ENCODE data around the gene UPF2. TPM values are rescaled to one million over a fixed set of nuclear protein-coding genes. Genes with fewer than 3 reads are reported as not detected.

Gene UPF2
- total and polyA plus RNA-seq, 2 donors (not counting 1 experiment from before 2014, with no cell fraction given), result 8.9 to 60.0 TPM

DNA sequence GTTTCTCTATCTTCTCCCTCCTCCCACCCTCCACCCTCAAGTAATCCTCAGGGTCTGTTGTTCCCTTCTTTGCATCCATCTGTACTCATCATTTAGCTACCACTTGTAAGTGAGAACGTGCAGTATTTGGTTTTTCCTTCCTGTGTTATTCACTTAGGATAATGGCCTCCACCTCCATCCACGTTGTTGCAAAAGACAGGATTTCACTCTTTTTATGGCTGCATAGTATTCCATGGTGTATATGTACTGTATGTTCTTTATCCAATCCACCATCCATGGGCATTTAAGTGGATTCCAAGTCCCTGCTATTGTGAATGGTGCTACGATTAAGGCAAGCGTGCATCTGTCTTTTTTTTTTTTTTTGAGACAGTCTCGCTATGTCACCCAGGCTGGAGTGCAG lies 147.0 kb downstream of the UPF2 start:
- Histone ChIP-seq H4K20me1 (ENCODE audit: control insufficient read depth, insufficient read depth, low read length, poor library complexity, severe bottlenecking) (no peaks in the 10 kb centered on the region), H3K4me1 (ENCODE audit: control insufficient read depth in 2 of 2, insufficient read depth in 2 of 2, low read length in 2 of 2) (no peaks in the 10 kb centered on the region), H3K9ac (ENCODE audit: low read length) (no peak overlapping the region), H3K9me3 (ENCODE audit: control extremely low read depth in 1 of 3, control insufficient read depth in 2 of 3, insufficient read depth in 1 of 3, low read length in 2 of 3) (peaks cover 0 to 9% (median 0%) of the 10 kb centered on the region in 3 donors), H3K36me3 (replicated peaks in 1 of 2; ENCODE audit: control extremely low read depth in 1 of 2, control insufficient read depth in 1 of 2, extremely low read depth in 1 of 2, insufficient read depth in 2 of 2, low read length in 1 of 2) (no peaks in the 10 kb centered on the region), H2AFZ (ENCODE audit: insufficient read depth, low read depth, low read length, poor library complexity, severe bottlenecking) (no peak overlapping the region), H3K79me2 (ENCODE audit: control insufficient read depth, insufficient read depth, low read length) (no peaks in the 10 kb centered on the region), H3K4me2 (replicated peaks; ENCODE audit: low read depth, low read length, poor library complexity, severe bottlenecking) (no peak overlapping the region), H3K27ac (ENCODE audit: low read length in 2 of 2) (no peak overlapping the region), H3K4me3 (ENCODE audit: control extremely low read depth in 1 of 5, extremely low read depth in 1 of 5, insufficient read depth in 1 of 5, low read depth in 2 of 5, low read length in 4 of 5) (no peak overlapping the region), H3K27me3 (replicated peaks in 1 of 4; ENCODE audit: control extremely low read depth in 1 of 4, control insufficient read depth in 3 of 4, insufficient read depth in 4 of 4, low read length in 3 of 4) (no peaks in the 10 kb centered on the region)
- DNase-seq (no peak), ATAC-seq (ENCODE audit: low read depth) (no peak)
- no peak overlapping the region for H3K27ac Mint-ChIP-seq
- 100% methylated on average over 1 of the region's 5 CpGs for WGBS (ENCODE audit: insufficient coverage)
- H3K27me3 Mint-ChIP-seq, result no peaks in the 10 kb centered on the region
- no peak overlapping the region for H3K4me3 Mint-ChIP-seq
- no peaks in the 10 kb centered on the region for H3K4me1 Mint-ChIP-seq
- intact Hi-C loops (cut with micrococcal nuclease), result no loop called here
- no peak for TF ChIP-seq EZH2 (IDR thresholded peaks at IDR 0.05; ENCODE audit: borderline replicate concordance, insufficient read depth, low read depth, low read length, poor library complexity, severe bottlenecking)
- TF ChIP-seq, protein P1, sequence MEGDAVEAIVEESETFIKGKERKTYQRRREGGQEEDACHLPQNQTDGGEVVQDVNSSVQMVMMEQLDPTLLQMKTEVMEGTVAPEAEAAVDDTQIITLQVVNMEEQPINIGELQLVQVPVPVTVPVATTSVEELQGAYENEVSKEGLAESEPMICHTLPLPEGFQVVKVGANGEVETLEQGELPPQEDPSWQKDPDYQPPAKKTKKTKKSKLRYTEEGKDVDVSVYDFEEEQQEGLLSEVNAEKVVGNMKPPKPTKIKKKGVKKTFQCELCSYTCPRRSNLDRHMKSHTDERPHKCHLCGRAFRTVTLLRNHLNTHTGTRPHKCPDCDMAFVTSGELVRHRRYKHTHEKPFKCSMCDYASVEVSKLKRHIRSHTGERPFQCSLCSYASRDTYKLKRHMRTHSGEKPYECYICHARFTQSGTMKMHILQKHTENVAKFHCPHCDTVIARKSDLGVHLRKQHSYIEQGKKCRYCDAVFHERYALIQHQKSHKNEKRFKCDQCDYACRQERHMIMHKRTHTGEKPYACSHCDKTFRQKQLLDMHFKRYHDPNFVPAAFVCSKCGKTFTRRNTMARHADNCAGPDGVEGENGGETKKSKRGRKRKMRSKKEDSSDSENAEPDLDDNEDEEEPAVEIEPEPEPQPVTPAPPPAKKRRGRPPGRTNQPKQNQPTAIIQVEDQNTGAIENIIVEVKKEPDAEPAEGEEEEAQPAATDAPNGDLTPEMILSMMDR (IDR thresholded peaks at IDR 0.05), result no peak
- no peaks in the 10 kb centered on the region for H3K9me3 Mint-ChIP-seq (ENCODE audit: insufficient read depth)
- CTCF ChIA-PET, result no interaction called here
- POLR2A ChIA-PET, result no interaction called here

DNA sequence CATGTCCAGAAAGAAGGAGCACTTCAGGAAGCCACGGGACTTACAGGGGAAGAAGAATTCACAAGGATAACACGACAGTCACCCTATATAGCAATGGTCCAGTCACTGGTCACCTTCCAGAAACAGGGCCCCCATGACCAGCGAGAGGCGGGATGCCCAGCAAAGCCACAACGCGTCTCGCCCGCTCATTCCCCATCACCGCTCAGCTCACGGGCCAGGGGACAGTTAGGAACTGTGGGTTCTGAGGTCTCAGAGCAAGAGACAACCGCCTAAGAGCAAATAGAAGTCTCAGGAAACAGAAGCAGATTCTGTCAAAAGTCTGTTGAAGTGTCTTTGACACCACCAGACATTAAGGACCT lies 147.5 kb downstream of the UPF2 start:
- no peak overlapping the region for H3K27ac Mint-ChIP-seq
- Histone ChIP-seq H4K20me1 (ENCODE audit: control insufficient read depth, insufficient read depth, low read length, poor library complexity, severe bottlenecking) (no peaks in the 10 kb centered on the region), H3K4me1 (ENCODE audit: control insufficient read depth in 2 of 2, insufficient read depth in 2 of 2, low read length in 2 of 2) (no peaks in the 10 kb centered on the region), H3K4me2 (replicated peaks; ENCODE audit: low read depth, low read length, poor library complexity, severe bottlenecking) (no peak overlapping the region), H2AFZ (ENCODE audit: insufficient read depth, low read depth, low read length, poor library complexity, severe bottlenecking) (no peak overlapping the region), H3K27ac (ENCODE audit: low read length in 2 of 2) (no peak overlapping the region), H3K4me3 (ENCODE audit: control extremely low read depth in 1 of 5, extremely low read depth in 1 of 5, insufficient read depth in 1 of 5, low read depth in 2 of 5, low read length in 4 of 5) (no peak overlapping the region), H3K9me3 (ENCODE audit: control extremely low read depth in 1 of 3, control insufficient read depth in 2 of 3, insufficient read depth in 1 of 3, low read length in 2 of 3) (peaks cover 0 to 9% (median 0%) of the 10 kb centered on the region in 3 donors), H3K9ac (ENCODE audit: low read length) (no peak overlapping the region), H3K27me3 (replicated peaks in 1 of 4; ENCODE audit: control extremely low read depth in 1 of 4, control insufficient read depth in 3 of 4, insufficient read depth in 4 of 4, low read length in 3 of 4) (no peaks in the 10 kb centered on the region), H3K36me3 (replicated peaks in 1 of 2; ENCODE audit: control extremely low read depth in 1 of 2, control insufficient read depth in 1 of 2, extremely low read depth in 1 of 2, insufficient read depth in 2 of 2, low read length in 1 of 2) (no peaks in the 10 kb centered on the region), H3K79me2 (ENCODE audit: control insufficient read depth, insufficient read depth, low read length) (no peaks in the 10 kb centered on the region)
- DNase-seq (no peak), ATAC-seq (ENCODE audit: low read depth) (no peak)
- no peaks in the 10 kb centered on the region for H3K9me3 Mint-ChIP-seq (ENCODE audit: insufficient read depth)
- 97% methylated on average over 11 of the region's 11 CpGs for whole genome bisulfite sequencing (ENCODE audit: insufficient coverage)
- no peak overlapping the region for H3K4me3 Mint-ChIP-seq
- POLR2A ChIA-PET, result no interaction called here
- no peaks in the 10 kb centered on the region for H3K27me3 Mint-ChIP-seq
- intact Hi-C loops (cut with micrococcal nuclease), result no loop called here
- CTCF ChIA-PET, result no interaction called here
- H3K4me1 Mint-ChIP-seq, result no peaks in the 10 kb centered on the region
- TF ChIP-seq, protein P1 (IDR thresholded peaks at IDR 0.05), result no peak
- TF ChIP-seq EZH2 (IDR thresholded peaks at IDR 0.05; ENCODE audit: borderline replicate concordance, insufficient read depth, low read depth, low read length, poor library complexity, severe bottlenecking), result no peak

Data from B cell (primary cell).